Adipocyte (in vitro differentiated cells): ENCODE measurements around the gene CDC16.

ENCODE experiments used
- DNase-seq: peaks from one replicate; pipeline ENCODE4 v3.0.0-alpha.2; 2015; ENCODE audit warnings: low read depth
- H3K27me3 ChIP-seq: replicated peaks from 2 replicates; pipeline ENCODE4 v1.7.0; 2013; ENCODE audit warnings: mild to moderate bottlenecking, low read length, moderate library complexity; ENCODE audit not compliant: control insufficient read depth, insufficient read depth
- H3K36me3 ChIP-seq: 2 replicates; pipeline ENCODE4 v1.7.0; 2013; ENCODE audit warnings: low read length, mild to moderate bottlenecking, moderate library complexity; ENCODE audit not compliant: control insufficient read depth, insufficient read depth, severe bottlenecking
- H3K4me1 ChIP-seq: 2 replicates; pipeline ENCODE4 v1.7.0; 2013; ENCODE audit warnings: mild to moderate bottlenecking, low read length, moderate library complexity; ENCODE audit not compliant: control insufficient read depth, insufficient read depth
- H3K4me3 ChIP-seq: 2 replicates; pipeline ENCODE4 v1.7.0; 2013; ENCODE audit warnings: mild to moderate bottlenecking, low read length, moderate library complexity
- H3K9ac ChIP-seq: 2 replicates; pipeline ENCODE4 v1.7.0; 2013; ENCODE audit warnings: mild to moderate bottlenecking, low read length, moderate library complexity
- H3K9me3 ChIP-seq: 2 replicates; pipeline ENCODE4 v1.7.0; 2013; ENCODE audit warnings: mild to moderate bottlenecking, low read length, moderate library complexity; ENCODE audit not compliant: control insufficient read depth

The CDC16 gene

DNA sequence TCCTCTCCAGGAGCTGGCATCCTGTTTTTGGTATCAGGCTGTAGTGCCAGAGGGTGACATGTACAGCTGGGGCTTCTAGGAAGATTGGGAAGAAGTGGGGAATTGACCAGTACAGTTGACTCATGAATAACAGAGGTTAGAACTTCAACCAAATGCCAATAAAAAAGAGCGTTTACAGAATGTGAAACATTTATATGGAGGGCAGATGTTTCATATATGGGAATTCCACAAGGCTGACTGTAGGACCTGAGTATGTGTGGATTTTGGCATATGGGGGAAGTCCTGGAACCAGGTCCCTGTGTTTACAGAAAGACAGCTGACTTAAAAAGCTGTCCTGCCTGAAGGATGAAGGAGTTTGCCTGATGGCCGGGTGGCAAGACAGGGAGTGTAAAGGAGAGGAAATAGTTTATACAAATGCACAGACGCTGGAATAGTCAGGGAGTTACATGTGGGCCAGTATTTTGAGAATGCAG, 84.8 kb downstream of the CDC16 start:
- Histone ChIP-seq H3K4me1 (peaks cover 32% of the 10 kb centered on the region), H3K9ac (no peak overlapping the region), H3K36me3 (peaks cover 38% of the 10 kb centered on the region), H3K9me3 (no peaks in the 10 kb centered on the region), H3K27me3 (no peaks in the 10 kb centered on the region), H3K4me3 (no peak overlapping the region)
- DNase-seq, result peak; percentile 79

DNA sequence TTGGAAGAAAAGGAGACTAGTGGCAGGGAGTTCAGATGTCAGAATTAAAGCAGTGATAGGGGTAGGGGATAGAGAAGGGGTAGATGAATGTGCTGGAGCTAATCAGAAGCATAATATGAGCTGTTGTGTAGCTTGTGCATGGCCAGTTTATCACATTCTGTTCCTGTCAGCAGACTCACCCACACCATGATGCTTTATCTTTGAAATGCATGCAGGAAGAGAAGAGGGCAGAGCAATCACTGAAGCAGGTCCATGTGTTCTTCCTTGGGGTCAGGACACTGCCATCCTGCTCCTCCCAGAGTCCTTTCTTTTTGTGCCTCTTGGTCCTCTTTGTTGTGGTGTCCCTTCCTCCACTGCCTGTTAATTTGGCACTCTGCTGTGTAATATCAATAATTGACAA, 85.4 kb downstream of the CDC16 start:
- Histone ChIP-seq H3K9ac (no peak overlapping the region), H3K27me3 (no peaks in the 10 kb centered on the region), H3K36me3 (peaks cover 44% of the 10 kb centered on the region), H3K9me3 (no peaks in the 10 kb centered on the region), H3K4me3 (no peak overlapping the region), H3K4me1 (peaks cover 29% of the 10 kb centered on the region)
- DNase-seq, result no peak

DNA sequence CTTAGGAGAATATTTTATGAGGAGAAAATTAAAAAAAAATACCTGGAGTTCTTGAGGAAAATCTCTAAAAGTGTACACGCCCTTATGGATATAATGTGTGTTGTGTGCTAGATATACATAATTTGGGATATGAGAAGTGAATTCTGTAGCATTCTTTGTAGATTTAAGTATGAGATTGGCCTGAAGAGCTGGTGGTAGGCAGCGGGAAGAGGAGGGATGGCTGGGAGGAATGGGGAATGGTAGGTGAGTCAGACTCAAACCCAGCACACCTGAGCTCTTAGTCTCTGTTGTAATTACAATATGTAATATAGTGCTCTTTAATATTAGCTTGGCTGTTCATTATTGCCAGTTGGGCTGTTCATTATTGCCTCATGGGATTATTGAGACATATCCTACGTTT, 86.6 kb downstream of the CDC16 start:
- Histone ChIP-seq H3K4me1 (peaks cover 31% of the 10 kb centered on the region), H3K9ac (no peak overlapping the region), H3K9me3 (no peaks in the 10 kb centered on the region), H3K36me3 (peaks cover 51% of the 10 kb centered on the region), H3K4me3 (no peak overlapping the region), H3K27me3 (no peaks in the 10 kb centered on the region)
- no peak for DNase-seq
